HL-60/S4 treated with phorbol 12-myristate 13-acetate at 8.2 ng/mL for 4 days and 3 days (cell line): Measurements from ENCODE around the gene CPT1B.
"Not testable (repeated sequence)": the region's sequence is repeated elsewhere in the genome, so short reads cannot be mapped to it uniquely, and the experiment has no call there.

Experiments used
- in situ Hi-C: fragments of 300-500 bp; cut with MboI; formaldehyde crosslinking; loops from 2 replicates; pipeline ENCODE4 v1.15.0; 2022; ENCODE audit warnings: low sequenced_read_pairs

CPT1B gene

DNA sequence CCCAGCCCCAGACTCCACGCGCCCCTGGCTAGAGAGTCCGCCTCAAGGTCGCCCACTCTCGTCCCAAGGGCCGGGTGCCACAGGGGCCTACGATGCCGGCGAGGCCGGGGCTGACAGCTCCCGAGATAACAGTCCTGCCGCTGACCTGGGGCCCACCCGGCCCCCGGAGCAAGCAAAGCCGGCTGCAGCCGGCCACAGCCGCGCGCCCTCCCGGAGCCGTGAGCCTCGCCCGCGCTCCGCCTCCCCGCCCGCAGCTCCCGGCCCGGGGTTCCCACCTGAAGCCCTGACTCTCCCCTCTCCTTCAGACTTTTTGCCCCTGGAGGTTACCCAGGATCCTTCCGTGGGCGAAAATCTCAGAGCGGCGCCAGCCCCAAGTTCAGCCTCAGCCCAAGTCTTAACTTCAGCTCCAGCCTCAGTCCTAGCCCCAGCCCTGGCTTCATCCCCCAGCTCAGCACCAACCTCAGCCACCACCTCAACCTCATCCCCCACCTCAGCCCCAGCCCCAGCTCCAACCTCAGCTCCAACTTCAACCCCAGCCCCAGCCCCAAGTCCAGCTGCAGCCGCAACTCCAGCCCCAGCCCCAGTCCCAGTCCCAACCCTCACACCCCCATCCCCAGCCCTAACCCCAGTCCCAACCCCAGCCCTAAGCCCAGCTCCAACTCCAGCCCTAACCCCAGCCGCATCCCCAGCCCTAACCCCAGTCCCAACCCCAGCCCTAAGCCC lies 30.8 kb downstream of the CPT1B start:
- in situ Hi-C loops: no loop called here

DNA sequence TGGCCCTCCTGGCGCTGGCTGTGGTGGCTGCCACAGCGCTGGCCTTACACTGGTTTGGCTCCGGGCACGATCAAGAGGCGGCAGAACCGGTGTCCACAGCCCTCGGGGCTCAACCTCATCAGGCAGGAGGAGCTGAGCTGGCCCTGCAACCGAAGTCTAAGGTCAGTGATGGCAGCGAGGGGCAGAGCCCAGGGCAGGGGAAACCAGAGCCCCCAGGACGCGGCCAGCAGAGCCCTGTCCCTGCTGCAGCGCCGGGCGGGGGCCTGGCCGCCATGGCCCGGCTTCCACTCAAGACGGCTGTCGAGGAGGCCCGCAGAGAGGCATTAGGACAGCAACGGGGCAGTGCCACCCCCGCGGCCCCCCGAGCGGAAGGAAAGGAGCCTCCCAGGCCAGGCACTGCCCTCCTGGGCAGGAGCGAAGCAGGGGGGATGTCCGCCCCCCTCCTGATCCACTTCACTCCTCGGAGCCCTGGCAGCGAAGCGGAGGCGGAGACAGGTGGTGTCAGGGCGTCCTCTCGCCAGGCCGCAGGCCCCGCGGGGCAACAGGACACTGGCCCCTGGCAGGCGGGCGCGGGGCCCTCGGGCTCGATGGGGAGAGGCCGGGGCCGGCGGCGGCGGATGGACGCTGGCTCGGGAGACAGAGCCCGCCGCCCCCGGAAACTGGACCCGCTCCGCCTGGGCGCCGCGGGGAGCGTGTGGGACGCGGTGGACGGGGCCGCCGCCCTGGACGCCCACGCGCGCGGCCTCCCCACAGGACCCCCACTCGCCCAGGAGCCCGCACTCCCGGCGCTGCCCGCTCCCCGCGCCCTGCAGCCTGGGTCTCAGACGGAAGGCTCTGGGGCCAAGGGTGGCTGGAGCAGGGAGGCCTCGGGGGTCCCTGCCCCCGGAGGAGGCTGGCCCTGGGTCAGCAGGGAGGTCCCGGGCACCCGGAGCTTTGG lies 31.6 kb downstream of the CPT1B start:
- in situ Hi-C loops: no loop called here

DNA sequence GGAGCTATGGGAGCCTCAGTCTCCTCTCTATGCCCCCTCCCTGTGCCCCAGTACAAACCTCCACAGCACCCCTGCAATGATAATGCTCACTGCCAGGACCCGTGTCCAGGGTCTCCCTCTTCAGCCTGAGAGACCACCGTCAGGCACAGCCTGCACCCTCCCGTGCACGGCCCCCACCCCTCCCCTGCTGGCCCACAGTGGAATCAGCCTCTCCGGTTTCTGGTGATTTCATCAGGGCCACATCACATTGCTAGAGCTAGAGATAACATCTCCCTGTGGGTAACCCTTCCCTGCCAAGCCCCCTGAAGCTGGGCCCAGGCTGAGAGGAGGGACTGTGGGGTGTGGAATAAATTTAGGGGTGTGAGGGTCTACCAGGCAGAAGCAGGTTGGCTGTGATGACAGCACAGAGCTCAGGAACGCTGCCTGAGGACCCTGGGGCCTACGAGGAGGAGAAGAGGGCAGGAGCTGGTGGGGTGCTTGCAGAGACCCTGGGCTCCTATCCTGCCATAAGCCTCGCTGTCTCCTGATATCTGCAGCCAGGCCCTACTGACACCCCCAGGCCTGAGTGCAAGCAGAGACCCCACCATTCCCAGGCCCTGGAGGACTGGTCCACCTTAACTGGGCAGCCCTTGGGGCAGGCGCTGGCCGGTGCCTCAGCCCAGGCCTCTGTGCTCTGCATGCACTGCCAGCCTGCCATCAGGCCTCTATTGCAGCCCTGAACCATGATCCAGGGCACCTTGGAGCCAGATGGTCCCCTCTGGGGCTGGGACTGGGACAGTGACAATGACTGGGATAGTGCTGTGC lies 32.5 kb downstream of the CPT1B start, which contains the start of gene KLHDC7B:
KLHDC7B (plus strand) TSS at position 378 of the 804 bp plus-strand sequence; CDS start at position 723, 345 bp downstream.
- in situ Hi-C loops: no loop called here

DNA sequence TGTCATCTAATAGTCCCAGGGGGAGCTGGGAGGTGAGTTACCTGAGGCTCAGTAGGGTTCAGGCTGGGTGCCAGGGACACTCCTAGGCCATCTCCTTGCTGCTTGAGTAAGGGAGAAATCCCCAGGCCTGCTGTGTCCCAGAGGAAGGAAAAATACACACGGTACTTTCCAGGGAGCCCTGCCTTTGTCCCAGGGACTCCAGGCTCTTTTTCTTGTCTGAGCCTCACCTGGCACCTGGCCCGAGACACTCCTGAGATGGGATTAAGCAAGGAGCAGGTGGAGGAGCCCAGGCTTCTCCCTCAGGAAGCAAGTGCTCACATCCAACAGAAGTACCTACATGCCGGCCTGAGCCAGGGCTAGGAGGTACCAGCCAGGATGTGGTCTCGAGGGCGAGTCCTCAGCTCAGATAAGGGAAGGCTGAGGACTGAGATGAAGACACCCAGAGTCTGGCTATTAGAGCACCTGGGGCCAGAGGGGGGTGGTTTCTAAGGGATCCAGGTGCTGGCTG lies 33.4 kb downstream of the CPT1B start:
- in situ Hi-C loops: no loop called here

DNA sequence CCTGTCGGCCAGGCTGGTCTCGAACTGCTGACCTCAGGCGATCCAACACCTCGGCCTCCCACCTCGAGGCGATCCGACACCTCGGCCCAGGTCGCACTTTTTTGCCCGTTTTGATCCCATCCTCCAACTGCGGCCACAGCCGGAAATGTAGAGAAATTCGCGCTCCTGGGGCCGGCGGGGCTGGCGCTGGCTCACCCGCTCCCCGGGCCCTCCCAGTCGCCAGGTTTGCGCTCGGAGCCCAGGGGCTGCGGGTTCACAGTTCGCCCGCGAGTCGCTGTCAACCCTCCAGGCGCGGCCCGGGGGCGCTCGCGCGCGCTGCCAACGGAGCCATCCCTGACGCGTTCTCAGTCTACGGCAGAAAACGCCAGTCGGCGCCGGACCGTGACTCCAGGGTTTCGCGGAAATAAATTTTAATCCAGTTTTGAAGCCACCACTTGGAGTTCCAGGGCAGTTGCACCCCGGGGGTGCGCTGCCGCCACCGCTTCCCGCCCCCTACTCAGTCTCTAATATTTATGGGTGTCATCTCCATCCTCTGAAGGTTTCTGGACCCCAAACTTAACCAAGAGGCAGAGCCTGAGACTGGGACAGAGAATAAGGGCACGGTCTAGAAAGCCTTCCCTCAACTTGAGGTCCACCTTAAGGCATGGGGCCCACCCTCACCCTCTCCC lies 34.0 kb downstream of the CPT1B start:
- in situ Hi-C loops: no loop called here

DNA sequence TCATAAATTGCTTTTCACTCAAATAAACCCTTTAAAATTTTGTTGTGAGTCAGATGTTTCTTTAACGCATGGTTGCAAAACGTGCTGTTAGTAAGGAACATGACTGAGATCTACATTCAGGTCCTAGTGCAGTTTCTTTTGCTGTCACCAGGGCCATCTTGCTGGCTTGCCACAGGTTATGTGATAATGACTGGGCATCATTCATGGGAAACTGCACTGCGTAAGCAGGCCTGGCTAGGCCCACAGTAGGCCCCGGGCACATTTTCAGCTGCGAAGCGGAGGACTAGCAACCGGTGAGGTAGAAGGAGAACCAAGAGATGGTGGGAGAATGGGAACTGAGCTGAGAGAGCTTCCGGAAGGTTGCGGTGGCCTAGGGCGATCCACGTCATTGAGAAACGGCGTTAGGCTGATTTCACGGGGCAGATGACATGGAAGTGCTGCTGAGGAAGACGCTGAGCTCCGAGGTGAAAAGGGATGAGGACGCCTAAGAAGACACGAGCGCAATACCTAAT lies 35.8 kb downstream of the CPT1B start:
- in situ Hi-C loops: no loop called here

DNA sequence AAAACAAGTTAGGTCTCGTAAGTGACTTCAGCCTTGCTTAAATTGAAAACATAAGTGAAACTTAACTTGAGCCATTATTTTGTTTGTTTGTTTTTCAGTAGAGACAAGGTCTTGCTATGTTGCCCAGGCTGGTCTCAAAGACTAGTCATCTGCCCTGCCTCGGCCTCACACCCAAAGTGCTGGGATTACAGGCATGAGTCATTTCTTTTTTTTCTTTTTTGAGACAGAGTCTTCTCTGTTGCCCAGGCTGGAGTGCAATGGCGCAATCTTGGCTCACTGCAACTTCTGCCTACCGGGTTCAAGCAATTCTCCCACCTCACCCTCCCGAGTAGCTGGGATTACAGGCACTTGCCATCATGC lies 36.6 kb downstream of the CPT1B start:
- in situ Hi-C loops: not testable (repeated sequence)

DNA sequence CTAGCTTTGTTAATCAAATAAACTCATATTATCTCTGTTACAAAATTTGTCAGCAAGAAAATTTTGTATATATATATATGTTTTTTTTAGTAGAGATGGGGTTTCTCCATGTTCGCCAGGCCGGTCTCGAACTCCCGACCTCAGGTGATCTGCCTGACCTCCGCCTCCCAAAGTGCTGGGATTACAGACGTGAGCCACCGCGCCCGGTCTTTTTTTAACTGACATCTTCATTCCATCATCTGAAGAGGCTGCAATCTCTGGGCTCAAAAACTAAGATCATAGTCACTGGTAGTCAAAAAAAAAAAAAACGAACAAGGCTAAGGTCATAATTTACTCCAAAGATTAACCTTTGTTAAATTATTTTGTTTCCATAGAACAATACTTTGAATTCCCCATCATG lies 37.8 kb downstream of the CPT1B start:
- in situ Hi-C loops: no loop called here

DNA sequence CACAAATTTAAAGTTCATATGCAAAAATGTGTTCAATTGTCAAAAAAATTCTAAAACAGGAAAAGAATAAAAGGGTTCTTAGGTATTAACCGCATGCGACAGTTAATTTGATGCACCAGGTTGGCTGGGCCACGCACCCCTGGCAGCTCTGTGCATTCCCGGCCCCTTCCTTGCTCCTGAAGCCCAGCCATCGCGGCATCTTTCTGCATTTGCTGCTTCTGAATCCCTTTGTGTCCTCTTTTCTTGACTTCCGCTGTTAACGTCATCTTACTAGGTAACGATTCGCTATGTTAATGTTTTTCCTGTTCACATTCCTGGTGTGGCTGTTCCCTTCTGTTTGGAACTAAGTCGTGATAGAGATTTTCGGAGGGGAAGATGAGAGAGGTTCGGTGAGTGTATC lies 40.5 kb downstream of the CPT1B start:
- in situ Hi-C loops: no loop called here

DNA sequence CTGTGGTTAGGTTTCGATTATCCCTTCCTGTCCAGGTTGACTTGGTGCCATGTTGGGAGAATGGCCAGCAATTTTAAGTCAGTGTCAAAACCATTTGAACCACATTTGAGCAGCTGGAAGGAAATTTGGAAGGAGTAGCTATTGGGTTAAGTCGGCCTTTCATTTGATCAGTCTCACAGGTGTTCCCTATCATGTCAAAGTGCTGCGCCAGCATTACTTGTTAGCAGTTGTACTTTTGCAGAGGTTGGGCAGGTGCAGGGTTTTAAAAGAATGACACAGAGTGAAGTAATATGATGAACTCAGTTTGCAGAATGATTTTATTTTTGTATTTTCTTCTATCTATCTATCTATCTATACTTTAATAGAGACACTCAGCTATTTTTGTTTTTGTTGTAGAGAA lies 42.0 kb downstream of the CPT1B start:
- in situ Hi-C loops: no loop called here

DNA sequence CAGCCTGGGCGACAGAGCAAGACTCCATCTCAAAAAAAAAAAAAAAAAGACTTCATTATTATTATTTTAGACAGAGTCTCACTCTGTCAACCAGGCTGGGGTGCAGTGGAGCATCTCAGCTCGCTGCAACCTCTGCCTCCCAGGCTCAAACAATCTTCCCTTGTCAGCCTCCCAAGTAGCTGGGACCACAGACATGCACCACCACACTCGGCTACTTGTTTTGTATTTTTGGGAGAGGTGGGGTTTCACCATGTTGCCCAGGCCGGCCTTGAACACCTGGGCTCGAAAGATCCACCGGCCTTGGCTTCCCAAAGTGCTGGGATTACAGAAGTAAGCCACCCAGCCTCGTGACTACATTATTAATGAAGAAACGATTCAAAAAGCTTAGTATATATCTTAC lies 43.1 kb downstream of the CPT1B start:
- in situ Hi-C loops: no loop called here

DNA sequence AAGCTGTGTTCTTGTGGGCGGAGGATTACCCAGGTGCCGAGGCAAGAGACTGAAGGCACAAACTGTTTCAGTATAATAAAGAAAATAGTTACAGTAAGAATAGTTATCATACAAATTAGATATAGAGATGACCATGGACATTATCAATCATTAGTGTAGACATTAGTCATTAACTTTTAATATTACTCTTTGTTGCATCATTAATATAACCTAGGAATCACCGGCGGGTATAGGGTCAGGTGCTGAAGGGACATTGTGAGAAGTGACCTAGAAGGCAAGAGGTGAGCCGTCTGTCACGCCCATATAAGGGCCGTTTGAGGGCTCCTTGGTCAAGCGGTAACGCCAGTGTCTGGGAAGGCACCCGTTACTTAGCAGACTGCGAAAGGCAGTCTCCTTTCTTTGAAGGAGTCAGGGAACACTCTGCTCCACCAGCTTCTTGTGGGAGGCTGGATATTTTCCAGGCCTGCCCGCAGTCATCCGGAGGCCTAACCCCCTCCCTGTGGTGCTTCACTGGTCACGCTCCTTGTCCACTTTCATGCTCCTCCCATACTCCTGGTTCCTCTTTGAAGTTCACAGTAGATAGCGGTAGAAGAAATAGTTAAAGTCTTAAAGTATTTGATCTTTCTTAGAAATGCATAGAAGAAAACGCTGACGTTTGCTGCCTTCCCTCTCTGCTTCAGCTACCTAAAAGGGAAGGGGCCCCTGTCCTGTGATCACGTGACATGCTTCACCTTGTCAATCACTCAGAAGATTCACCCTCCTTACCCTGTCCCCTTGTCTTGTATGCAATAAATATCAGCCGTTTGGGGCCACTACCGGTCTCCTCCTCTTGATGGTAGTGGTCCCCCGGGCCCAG lies 44.1 kb downstream of the CPT1B start:
- in situ Hi-C loops: not testable (repeated sequence)

DNA sequence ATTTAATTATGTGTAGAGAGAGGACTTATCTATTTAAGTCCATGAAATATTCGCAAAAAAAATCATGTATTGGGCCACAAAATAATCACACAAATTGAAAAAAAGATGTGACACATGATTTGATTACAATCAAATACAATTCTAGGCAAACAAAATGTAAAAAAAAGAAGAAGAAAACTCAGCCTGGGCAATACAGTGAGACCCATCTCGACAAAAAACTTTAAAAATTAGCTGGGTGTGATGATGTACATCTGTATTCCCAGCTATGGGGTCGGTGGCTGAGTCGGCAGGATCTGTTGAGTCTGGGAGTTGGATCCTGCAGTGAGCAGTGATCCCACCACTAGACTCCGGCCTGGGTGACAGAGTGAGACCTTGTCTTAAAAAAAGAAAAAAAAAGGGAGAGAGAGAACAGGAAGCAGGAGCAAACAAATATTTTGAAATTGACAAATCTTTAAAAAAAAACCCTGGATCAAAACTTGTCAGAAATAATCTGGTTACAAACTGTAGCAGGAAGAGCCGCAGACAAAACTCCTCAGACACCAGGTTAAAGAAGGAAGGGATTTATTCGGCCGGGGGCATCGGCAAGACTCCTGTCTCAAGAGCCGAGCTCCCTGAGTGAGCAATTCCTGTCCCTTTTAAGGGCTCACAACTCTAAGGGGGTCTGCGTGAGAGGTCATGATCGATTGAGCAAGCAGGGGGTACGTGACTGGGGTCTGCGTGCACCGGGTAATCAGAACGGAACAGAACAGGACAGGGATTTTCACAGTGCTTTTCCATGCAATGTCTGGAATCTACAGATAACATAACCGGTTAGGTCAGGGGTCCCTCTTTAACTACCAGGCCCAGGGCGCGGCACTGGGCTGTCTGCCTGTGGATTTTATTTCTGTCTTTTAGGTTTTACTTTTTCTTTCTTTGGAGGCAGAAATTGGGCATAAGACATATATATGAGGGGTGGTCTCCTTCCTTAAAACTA lies 45.1 kb downstream of the CPT1B start:
- in situ Hi-C loops: no loop called here

DNA sequence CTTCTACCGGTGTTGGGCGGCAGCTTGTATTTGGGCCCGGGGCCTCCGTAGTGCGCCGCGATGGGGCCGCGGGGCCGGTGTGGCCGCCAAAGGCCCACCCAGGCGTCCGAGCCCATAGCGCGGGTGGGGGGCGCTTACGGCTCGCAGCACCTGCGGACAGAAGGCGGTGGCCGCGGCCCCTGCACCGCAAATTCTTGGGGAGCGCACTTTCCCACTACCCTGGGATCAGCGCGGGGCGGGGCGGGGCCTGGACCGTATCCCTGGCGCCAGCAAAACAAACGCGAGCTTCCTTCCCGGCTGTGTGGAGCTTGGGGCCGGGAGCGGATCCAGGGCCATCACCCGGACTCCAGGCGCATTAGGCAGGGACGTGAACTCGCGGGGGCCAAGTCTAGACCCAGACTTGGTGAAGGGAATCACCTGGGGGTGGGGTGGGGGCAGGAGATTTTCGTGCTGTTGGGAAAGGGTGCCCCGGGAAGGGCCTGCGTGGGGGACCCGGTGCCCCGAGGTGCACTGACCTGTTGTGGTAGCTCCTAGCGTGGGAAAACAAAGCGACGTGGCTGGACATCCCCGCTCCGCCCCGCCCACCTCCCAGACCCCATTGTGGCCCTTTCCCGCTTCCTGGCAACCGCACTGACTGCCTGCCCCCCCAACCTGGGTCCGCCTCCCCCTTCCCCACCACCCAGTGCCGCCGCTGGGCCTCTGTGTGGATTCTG lies 46.1 kb downstream of the CPT1B start:
- in situ Hi-C loops: no loop called here

DNA sequence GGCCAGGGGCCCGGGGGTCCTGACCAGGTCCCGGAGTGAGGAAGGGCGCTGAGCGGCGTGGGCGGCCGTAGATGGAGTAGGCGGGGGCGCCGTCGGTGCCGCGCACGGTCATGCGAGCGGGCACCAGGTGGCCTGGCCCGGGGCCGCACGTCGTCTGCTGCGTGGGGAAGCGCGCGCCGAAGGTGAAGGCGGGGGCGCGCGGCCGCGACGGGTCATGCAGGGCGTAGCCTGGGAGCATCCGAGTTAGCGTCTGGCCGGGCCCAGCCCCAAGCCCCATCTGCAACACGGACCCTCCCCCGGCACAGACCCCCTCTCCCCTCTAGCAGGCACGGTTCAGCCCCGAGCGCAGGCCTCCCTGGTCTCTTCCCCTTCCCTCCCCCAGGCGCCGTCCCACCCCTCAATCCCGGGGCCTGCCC lies 46.7 kb downstream of the CPT1B start:
- in situ Hi-C loops: no loop called here

DNA sequence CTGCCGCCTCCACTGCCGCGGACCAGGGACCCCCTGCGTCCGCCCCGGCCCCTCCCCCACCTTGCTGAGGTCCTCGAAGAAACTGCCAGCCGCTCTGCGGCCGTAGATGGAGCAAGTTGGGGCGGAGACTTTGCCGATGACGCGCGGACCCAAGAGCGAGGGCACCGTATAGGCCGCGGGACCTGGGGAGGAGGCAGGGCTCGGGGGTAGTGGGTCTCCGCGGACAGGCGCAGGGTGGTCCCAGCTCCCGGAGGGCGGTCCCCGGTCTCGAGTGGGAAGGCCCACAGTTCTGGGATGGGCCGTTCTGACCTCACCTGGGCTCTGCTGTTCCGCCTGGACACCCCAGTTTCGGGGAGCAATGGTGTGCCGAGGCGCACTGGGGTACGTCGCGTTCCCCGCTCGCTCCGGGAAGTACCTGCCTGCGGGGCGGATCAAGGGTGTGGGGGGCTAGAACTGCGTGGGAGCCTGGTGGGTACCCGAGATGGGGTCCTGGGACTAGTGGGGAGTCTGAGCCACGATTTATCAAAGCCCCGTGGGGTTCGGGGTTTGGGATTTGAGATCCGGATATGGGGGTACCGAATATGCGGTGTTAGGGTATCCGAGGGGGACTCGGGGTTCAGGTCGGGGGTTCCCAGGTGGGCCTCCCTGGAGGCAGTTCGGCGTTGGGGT lies 47.2 kb downstream of the CPT1B start:
- in situ Hi-C loops: no loop called here

DNA sequence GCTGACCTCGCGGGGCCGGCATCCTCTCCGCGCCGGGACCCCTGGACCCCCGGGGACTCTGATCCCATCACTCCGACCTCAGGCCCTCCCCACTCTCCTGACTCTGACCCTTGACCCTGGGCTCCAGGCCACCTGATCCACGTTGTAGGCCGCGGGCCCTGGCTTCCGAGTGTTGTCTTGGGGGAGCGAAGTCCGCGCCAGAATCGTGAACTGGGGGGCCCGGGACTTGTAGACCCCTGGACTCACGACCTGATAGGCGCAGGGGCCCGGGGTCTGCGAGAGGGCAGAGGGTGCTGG lies 47.7 kb downstream of the CPT1B start:
- in situ Hi-C loops: no loop called here
